HT-29 (cell line): Measurements from ENCODE around the gene GPR156. TPM values are rescaled to one million over a fixed set of nuclear protein-coding genes. Genes with fewer than 3 reads are reported as not detected.
A peak's percentile ranks its signal among the peaks of the same experiment; 100 is the strongest.

Experiments used
- DNase-seq: peaks from one replicate; pipeline ENCODE4 v3.0.0-alpha.2; 2015; ENCODE audit warnings: low spot score
- total RNA-seq: library from RNA; depleted of rRNA; stranded (reverse); fragments of >200 nt; shearing (Covaris generic); gene quantifications from 2 replicates; pipeline ENCODE4 v1.2.3, GENCODE V29; 2014

GPR156 gene
- total RNA-seq, 1 experiment from 2014 or later: 0.25 TPM

GRCh38 chr3:120196333-120196732, 88.7 kb downstream of the GPR156 start:
- no peak for DNase-seq

GRCh38 chr3:120193554-120193953, 91.5 kb downstream of the GPR156 start:
- no peak for DNase-seq

GRCh38 chr3:120192579-120192978, 92.4 kb downstream of the GPR156 start:
- DNase-seq: no peak

- DNase-seq: no peak
These were observed 92.9 kb downstream of the GPR156 start for GRCh38 chr3:120192159-120192558.

GRCh38 chr3:120182613-120183511, 102.2 kb downstream of the GPR156 start:
- peak; percentile 68 for DNase-seq

- peak; percentile 24 for DNase-seq
These were observed 103.4 kb downstream of the GPR156 start for GRCh38 chr3:120181632-120182031.

- DNase-seq: no peak
These were observed 104.2 kb downstream of the GPR156 start for GRCh38 chr3:120180731-120181412.

- no peak for DNase-seq
These were observed 107.2 kb downstream of the GPR156 start for GRCh38 chr3:120177707-120178306.

- DNase-seq: no peak
These were observed 107.9 kb downstream of the GPR156 start for GRCh38 chr3:120177151-120177550.

- DNase-seq: no peak
These were observed 110.0 kb downstream of the GPR156 start for GRCh38 chr3:120174811-120175539.

GRCh38 chr3:120173056-120173675, 111.9 kb downstream of the GPR156 start:
- DNase-seq: no peak

- DNase-seq: no peak
These were observed 113.0 kb downstream of the GPR156 start for GRCh38 chr3:120172070-120172469.

GRCh38 chr3:120171134-120171873, 113.7 kb downstream of the GPR156 start:
- DNase-seq: no peak

- DNase-seq: no peak
These were observed 114.8 kb downstream of the GPR156 start for GRCh38 chr3:120170223-120170622.

- no peak for DNase-seq
These were observed 115.6 kb downstream of the GPR156 start for GRCh38 chr3:120169407-120169806.

- DNase-seq: no peak
These were observed 116.4 kb downstream of the GPR156 start for GRCh38 chr3:120168611-120169010.

GRCh38 chr3:120168038-120168437, 117.0 kb downstream of the GPR156 start:
- no peak for DNase-seq

GRCh38 chr3:120167488-120167887, 117.5 kb downstream of the GPR156 start:
- no peak for DNase-seq

GRCh38 chr3:120163816-120164215, 121.2 kb downstream of the GPR156 start:
- DNase-seq: no peak

GRCh38 chr3:120163026-120163425, 122.0 kb downstream of the GPR156 start:
- peak; percentile 40 for DNase-seq

- no peak for DNase-seq
These were observed 122.6 kb downstream of the GPR156 start for GRCh38 chr3:120162400-120162799.
